Fibroblast of skin of back (primary cell): ENCODE measurements around the gene RABEP1.
"Not testable (repeated sequence)": the region's sequence is repeated elsewhere in the genome, so short reads cannot be mapped to it uniquely, and the experiment has no call there.

Source experiments
- DNase-seq: peaks from one replicate; pipeline ENCODE4 v3.0.0-alpha.2; 2013

The RABEP1 gene

GRCh38 chr17:5422505-5422904 is 140.4 kb downstream of the RABEP1 start:
- DNase-seq, result peak; percentile 78

- DNase-seq, result no peak
Observed at GRCh38 chr17:5424909-5425308, 142.8 kb downstream of the RABEP1 start.

- DNase-seq, result no peak
Observed at GRCh38 chr17:5425826-5426225, 143.7 kb downstream of the RABEP1 start.

GRCh38 chr17:5429191-5429887 is 147.3 kb downstream of the RABEP1 start:
- no peak for DNase-seq

- no peak for DNase-seq
Observed at GRCh38 chr17:5430413-5430999, 148.4 kb downstream of the RABEP1 start.

GRCh38 chr17:5431234-5431633 is 149.2 kb downstream of the RABEP1 start:
- not testable (repeated sequence) for DNase-seq

- no peak for DNase-seq
Observed at GRCh38 chr17:5431949-5432556, 150.0 kb downstream of the RABEP1 start.

- no peak for DNase-seq
Observed at GRCh38 chr17:5434984-5435383, 152.9 kb downstream of the RABEP1 start.
